ENCODE results near the gene ALOX5AP.

The ALOX5AP gene

DNA sequence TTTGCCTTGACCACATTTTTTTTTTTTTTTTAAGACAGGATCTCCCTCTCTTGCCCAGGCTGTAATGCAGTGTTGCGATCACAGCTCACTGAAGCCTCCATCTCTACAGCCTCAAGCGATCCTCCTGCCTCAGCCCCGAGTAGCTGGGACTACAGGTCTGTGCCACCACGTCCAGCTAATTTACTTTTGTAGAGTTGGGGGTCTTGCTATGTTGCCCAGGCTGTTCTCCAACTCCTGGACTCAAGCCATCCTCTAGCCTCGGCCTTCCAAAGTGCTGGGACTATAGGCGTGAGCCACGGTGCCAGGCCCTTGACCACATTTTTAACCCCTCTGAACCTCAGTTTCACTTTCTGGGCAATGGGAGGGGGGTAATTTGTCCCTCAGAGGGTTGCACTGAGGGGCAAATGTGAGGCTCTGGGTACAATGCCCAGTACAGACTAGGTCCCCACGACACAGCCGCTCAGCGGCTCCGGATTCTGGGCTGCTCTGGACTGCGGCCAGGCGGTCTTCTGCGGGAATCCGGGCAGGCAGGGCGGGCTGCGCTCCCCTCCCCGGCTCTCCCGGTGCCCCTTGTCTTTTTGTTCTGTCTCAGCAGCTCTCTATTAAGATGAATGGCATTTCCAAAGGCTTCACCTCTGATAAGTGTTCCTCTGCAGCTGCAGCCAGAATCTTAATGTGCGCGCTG lies 3.8 kb upstream of the ALOX5AP start:
- H3K9me2 ChIP-seq (replicated peaks; ENCODE audit: insufficient read depth, low read length) = no peaks in the 10 kb centered on the region
- no peak overlapping the region for H3K4me2 ChIP-seq (ENCODE audit: low read depth, low read length)
- TF ChIP-seq EZH2 (optimal IDR thresholded peaks at IDR 0.05; ENCODE audit: low read depth, low read length) (no peak), EZH2phosphoT487 (IDR thresholded peaks at IDR 0.05; ENCODE audit: low read length) (no peak)
- TF ChIP-seq, protein P1, sequence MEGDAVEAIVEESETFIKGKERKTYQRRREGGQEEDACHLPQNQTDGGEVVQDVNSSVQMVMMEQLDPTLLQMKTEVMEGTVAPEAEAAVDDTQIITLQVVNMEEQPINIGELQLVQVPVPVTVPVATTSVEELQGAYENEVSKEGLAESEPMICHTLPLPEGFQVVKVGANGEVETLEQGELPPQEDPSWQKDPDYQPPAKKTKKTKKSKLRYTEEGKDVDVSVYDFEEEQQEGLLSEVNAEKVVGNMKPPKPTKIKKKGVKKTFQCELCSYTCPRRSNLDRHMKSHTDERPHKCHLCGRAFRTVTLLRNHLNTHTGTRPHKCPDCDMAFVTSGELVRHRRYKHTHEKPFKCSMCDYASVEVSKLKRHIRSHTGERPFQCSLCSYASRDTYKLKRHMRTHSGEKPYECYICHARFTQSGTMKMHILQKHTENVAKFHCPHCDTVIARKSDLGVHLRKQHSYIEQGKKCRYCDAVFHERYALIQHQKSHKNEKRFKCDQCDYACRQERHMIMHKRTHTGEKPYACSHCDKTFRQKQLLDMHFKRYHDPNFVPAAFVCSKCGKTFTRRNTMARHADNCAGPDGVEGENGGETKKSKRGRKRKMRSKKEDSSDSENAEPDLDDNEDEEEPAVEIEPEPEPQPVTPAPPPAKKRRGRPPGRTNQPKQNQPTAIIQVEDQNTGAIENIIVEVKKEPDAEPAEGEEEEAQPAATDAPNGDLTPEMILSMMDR (IDR thresholded peaks at IDR 0.05; ENCODE audit: low read length) = no peak
- no peak overlapping the region for H2AFZ ChIP-seq (ENCODE audit: low read length)
- peaks cover 18% of the 10 kb centered on the region for H3K4me1 ChIP-seq (ENCODE audit: low read length)
- H3K4me3 ChIP-seq (ENCODE audit: low read length) = no peak overlapping the region
- no peak for DNase-seq
- H3K79me2 ChIP-seq (ENCODE audit: low read length) = no peaks in the 10 kb centered on the region
- no peaks in the 10 kb centered on the region for H3K36me3 ChIP-seq (replicated peaks; ENCODE audit: insufficient read depth, low read length)
- H3F3A ChIP-seq (ENCODE audit: insufficient read depth, low read length) = no peaks in the 10 kb centered on the region; the same call in 1 of the 2 replicates
- H4K20me1 ChIP-seq (ENCODE audit: insufficient read depth, low read length) = no peaks in the 10 kb centered on the region
- H3K27me3 ChIP-seq (replicated peaks; ENCODE audit: insufficient read depth, low read length) = no peaks in the 10 kb centered on the region
- H3K9me3 ChIP-seq (replicated peaks; ENCODE audit: insufficient read depth, low read length) = no peaks in the 10 kb centered on the region
- H3K27ac ChIP-seq (ENCODE audit: low read length) = no peak overlapping the region
- H3K9ac ChIP-seq (ENCODE audit: low read length) = no peak overlapping the region

DNA sequence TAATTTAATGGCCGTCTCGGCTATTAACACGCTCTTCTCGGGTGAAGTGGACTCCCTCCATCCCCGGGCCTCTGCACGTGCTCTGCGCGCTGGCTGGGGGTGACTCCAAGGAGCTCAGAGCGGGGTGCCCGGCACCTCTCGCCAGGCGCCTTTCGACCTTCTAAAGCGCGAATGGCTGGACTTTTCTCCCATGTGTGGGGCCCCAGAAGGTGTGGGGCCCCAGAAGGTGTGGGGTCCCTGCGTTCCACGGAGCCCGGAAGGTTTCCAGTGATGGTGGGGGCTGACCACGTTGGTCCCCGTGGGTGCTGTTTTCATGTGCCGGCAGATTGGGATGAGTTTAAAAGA lies 3.3 kb upstream of the ALOX5AP start:
- Histone ChIP-seq H3K9me3 (replicated peaks; ENCODE audit: insufficient read depth, low read length) (no peaks in the 10 kb centered on the region), H3K9ac (ENCODE audit: low read length) (no peak overlapping the region), H2AFZ (ENCODE audit: low read length) (no peak overlapping the region), H3K9me2 (replicated peaks; ENCODE audit: insufficient read depth, low read length) (no peaks in the 10 kb centered on the region), H3K79me2 (ENCODE audit: low read length) (no peaks in the 10 kb centered on the region), H3K4me1 (ENCODE audit: low read length) (peaks cover 23% of the 10 kb centered on the region), H3K4me2 (ENCODE audit: low read depth, low read length) (no peak overlapping the region), H3K27ac (ENCODE audit: low read length) (no peak overlapping the region), H4K20me1 (ENCODE audit: insufficient read depth, low read length) (no peaks in the 10 kb centered on the region), H3K27me3 (replicated peaks; ENCODE audit: insufficient read depth, low read length) (no peaks in the 10 kb centered on the region), H3K4me3 (ENCODE audit: low read length) (no peak overlapping the region), H3K36me3 (replicated peaks; ENCODE audit: insufficient read depth, low read length) (no peaks in the 10 kb centered on the region), H3F3A (ENCODE audit: insufficient read depth, low read length) (no peaks in the 10 kb centered on the region; the same call in 1 of the 2 replicates)
- no peak for DNase-seq
- TF ChIP-seq EZH2 (optimal IDR thresholded peaks at IDR 0.05; ENCODE audit: low read depth, low read length) = no peak
- TF ChIP-seq, protein P1 (IDR thresholded peaks at IDR 0.05; ENCODE audit: low read length) = no peak

DNA sequence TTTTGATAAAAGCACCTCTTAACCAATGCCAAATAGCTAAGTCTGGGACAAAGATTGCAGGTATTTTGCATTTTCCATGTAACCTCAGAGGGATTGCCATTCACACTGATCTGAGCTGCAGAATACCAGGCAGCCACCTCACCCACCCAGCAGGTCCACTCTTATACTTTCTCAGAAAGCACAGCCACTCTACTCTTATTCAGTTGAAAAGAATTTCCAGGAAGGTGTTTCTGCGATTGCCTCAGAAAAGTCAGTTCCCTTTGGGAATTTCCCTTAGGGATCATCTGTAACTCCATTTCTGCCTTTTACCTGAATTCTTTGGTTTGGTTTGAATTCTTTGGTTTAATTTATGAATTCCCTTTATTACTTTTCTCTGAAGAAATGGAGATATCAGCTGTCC lies 904 bp upstream of the ALOX5AP start:
- H3K9me2 ChIP-seq (replicated peaks; ENCODE audit: insufficient read depth, low read length) = no peaks in the 10 kb centered on the region
- peak overlapping the region; percentile 47 for H3K4me2 ChIP-seq (ENCODE audit: low read depth, low read length)
- no peak overlapping the region for H3K27ac ChIP-seq (ENCODE audit: low read length)
- no peaks in the 10 kb centered on the region for H3K27me3 ChIP-seq (replicated peaks; ENCODE audit: insufficient read depth, low read length)
- no peak for DNase-seq
- TF ChIP-seq EZH2 (optimal IDR thresholded peaks at IDR 0.05; ENCODE audit: low read depth, low read length) = no peak
- no peak for TF ChIP-seq EZH2phosphoT487 (IDR thresholded peaks at IDR 0.05; ENCODE audit: low read length)
- TF ChIP-seq, protein P1 (IDR thresholded peaks at IDR 0.05; ENCODE audit: low read length) = no peak
- H4K20me1 ChIP-seq (ENCODE audit: insufficient read depth, low read length) = no peaks in the 10 kb centered on the region
- H3K4me3 ChIP-seq (ENCODE audit: low read length) = no peak overlapping the region
- no peak overlapping the region for H3K9ac ChIP-seq (ENCODE audit: low read length)
- peaks cover 40% of the 10 kb centered on the region for H3K4me1 ChIP-seq (ENCODE audit: low read length)
- no peaks in the 10 kb centered on the region for H3K36me3 ChIP-seq (replicated peaks; ENCODE audit: insufficient read depth, low read length)
- H3K79me2 ChIP-seq (ENCODE audit: low read length) = no peaks in the 10 kb centered on the region
- no peak overlapping the region for H2AFZ ChIP-seq (ENCODE audit: low read length)
- peaks cover 4% of the 10 kb centered on the region; the same call in 1 of the 2 replicates for H3F3A ChIP-seq (ENCODE audit: insufficient read depth, low read length)
- no peaks in the 10 kb centered on the region for H3K9me3 ChIP-seq (replicated peaks; ENCODE audit: insufficient read depth, low read length)

All from MM.1S (cell line).